ENCODE results near the gene ZNF428.

The ZNF428 gene

GRCh38 chr19:43574424-43575155 lies 44.8 kb downstream of the ZNF428 start:
- Histone ChIP-seq H3K9ac (ENCODE audit: low read length) (peak overlapping the region; percentile 96), H2AFZ (ENCODE audit: insufficient read depth, low read length, poor library complexity) (no peak overlapping the region), H3K4me3 (ENCODE audit: low read depth, low read length) (peak overlapping the region; percentile 98), H3K4me2 (ENCODE audit: low read length) (peak overlapping the region; percentile 87), H3K23ac (ENCODE audit: low read length) (no peak overlapping the region), H3K36me3 (ENCODE audit: control insufficient read depth in 1 of 2, insufficient read depth in 2 of 2, low read length in 2 of 2) (peaks cover 2 to 9% of the 10 kb centered on the region in 2 experiments), H2BK5ac (ENCODE audit: low read depth, low read length, poor library complexity) (no peak overlapping the region), H2BK12ac (ENCODE audit: low read length) (no peak overlapping the region), H2AK5ac (ENCODE audit: low read length) (peak overlapping the region; percentile 4), H3K4me1 (ENCODE audit: control insufficient read depth in 1 of 2, insufficient read depth in 2 of 2, low read length in 2 of 2) (peaks cover 3 to 10% of the 10 kb centered on the region in 2 experiments), H3K79me2 (ENCODE audit: control insufficient read depth, insufficient read depth, low read length, poor library complexity) (peaks cover 4% of the 10 kb centered on the region), H4K91ac (ENCODE audit: low read depth, low read length) (peak overlapping the region; percentile 54), H3K4ac (ENCODE audit: low read depth, low read length) (peak overlapping the region; percentile 54), H3K18ac (ENCODE audit: low read length) (peak overlapping the region; percentile 27), H4K8ac (ENCODE audit: low read depth, low read length) (peak overlapping the region; percentile 64), H4K12ac (ENCODE audit: low read depth, low read length) (peak overlapping the region; percentile 66), H3K79me1 (ENCODE audit: low read length) (peaks cover 4% of the 10 kb centered on the region), H3K9me3 (ENCODE audit: insufficient read depth, low read depth, low read length) (no peaks in the 10 kb centered on the region), H3K27ac (ENCODE audit: low read depth, low read length) (no peak overlapping the region), H2BK120ac (ENCODE audit: insufficient read depth, low read length, poor library complexity) (no peak overlapping the region), H3K14ac (ENCODE audit: low read length) (peak overlapping the region; percentile 36), H3K27me3 (ENCODE audit: insufficient read depth, low read length) (no peaks in the 10 kb centered on the region)
- DNase-seq, result no peak
- WGBS (ENCODE audit: extremely low coverage, insufficient coverage, insufficient read length), result no CpG with 5 or more reads among the region's 12 CpGs

DNA sequence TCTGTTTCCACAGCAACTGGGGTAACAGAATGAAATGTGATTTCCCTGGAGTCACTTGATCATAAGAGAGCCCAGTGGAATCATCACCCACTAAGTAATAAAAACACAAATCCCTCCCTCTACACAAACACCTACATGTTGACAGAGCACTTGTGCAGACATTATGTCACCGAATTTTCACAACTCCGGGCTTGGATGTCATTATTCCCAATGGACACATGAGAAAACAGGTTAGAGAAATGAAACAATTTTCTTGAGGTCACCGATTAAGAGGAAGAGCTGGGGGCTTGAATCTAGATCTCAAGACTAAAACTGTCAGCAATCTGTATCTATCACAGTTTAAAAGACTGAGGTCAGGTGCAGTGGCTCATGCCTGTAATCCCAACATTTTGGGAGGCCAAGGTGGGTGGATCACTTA lies 47.2 kb downstream of the ZNF428 start:
- Histone ChIP-seq H3K4ac (ENCODE audit: low read depth, low read length) (no peak overlapping the region), H2AK5ac (ENCODE audit: low read length) (no peak overlapping the region), H3K27ac (ENCODE audit: low read depth, low read length) (no peak overlapping the region), H3K4me3 (ENCODE audit: low read depth, low read length) (no peak overlapping the region), H3K4me1 (ENCODE audit: control insufficient read depth in 1 of 2, insufficient read depth in 2 of 2, low read length in 2 of 2) (peaks cover 3 to 10% of the 10 kb centered on the region in 2 experiments), H3K4me2 (ENCODE audit: low read length) (no peak overlapping the region), H2AFZ (ENCODE audit: insufficient read depth, low read length, poor library complexity) (no peak overlapping the region), H3K18ac (ENCODE audit: low read length) (no peak overlapping the region), H3K79me2 (ENCODE audit: control insufficient read depth, insufficient read depth, low read length, poor library complexity) (peaks cover 4% of the 10 kb centered on the region), H3K79me1 (ENCODE audit: low read length) (peaks cover 4% of the 10 kb centered on the region), H3K14ac (ENCODE audit: low read length) (no peak overlapping the region), H4K8ac (ENCODE audit: low read depth, low read length) (no peak overlapping the region), H3K23ac (ENCODE audit: low read length) (no peak overlapping the region), H4K12ac (ENCODE audit: low read depth, low read length) (no peak overlapping the region), H3K36me3 (ENCODE audit: control insufficient read depth in 1 of 2, insufficient read depth in 2 of 2, low read length in 2 of 2) (peaks cover 2 to 9% of the 10 kb centered on the region in 2 experiments), H3K9me3 (ENCODE audit: insufficient read depth, low read depth, low read length) (no peaks in the 10 kb centered on the region), H3K27me3 (ENCODE audit: insufficient read depth, low read length) (no peaks in the 10 kb centered on the region), H3K9ac (ENCODE audit: low read length) (no peak overlapping the region), H2BK5ac (ENCODE audit: low read depth, low read length, poor library complexity) (no peak overlapping the region), H2BK120ac (ENCODE audit: insufficient read depth, low read length, poor library complexity) (no peak overlapping the region), H2BK12ac (ENCODE audit: low read length) (no peak overlapping the region), H4K91ac (ENCODE audit: low read depth, low read length) (no peak overlapping the region)
- no peak for DNase-seq
- WGBS (ENCODE audit: extremely low coverage, insufficient coverage, insufficient read length), result no CpG with 5 or more reads among the region's 3 CpGs

- H3K4me2 ChIP-seq (ENCODE audit: low read length), result no peak overlapping the region
- no CpG with 5 or more reads among the region's 5 CpGs for WGBS (ENCODE audit: extremely low coverage, insufficient coverage, insufficient read length)
- H3K23ac ChIP-seq (ENCODE audit: low read length), result no peak overlapping the region
- H3K27ac ChIP-seq (ENCODE audit: low read depth, low read length), result no peak overlapping the region
- no peak overlapping the region for H3K9ac ChIP-seq (ENCODE audit: low read length)
- H3K4me1 ChIP-seq (ENCODE audit: control insufficient read depth in 1 of 2, insufficient read depth in 2 of 2, low read length in 2 of 2), result peaks cover 0 to 6% of the 10 kb centered on the region in 2 experiments
- H2AK5ac ChIP-seq (ENCODE audit: low read length), result no peak overlapping the region
- H2BK5ac ChIP-seq (ENCODE audit: low read depth, low read length, poor library complexity), result no peak overlapping the region
- DNase-seq, result peak; percentile 15 to 19
- H3K27me3 ChIP-seq (ENCODE audit: insufficient read depth, low read length), result no peaks in the 10 kb centered on the region
- H2BK12ac ChIP-seq (ENCODE audit: low read length), result no peak overlapping the region
- H4K12ac ChIP-seq (ENCODE audit: low read depth, low read length), result no peak overlapping the region
- H3K18ac ChIP-seq (ENCODE audit: low read length), result no peak overlapping the region
- no peak overlapping the region for H3K4me3 ChIP-seq (ENCODE audit: low read depth, low read length)
- H4K8ac ChIP-seq (ENCODE audit: low read depth, low read length), result no peak overlapping the region
- H4K91ac ChIP-seq (ENCODE audit: low read depth, low read length), result no peak overlapping the region
- H2AFZ ChIP-seq (ENCODE audit: insufficient read depth, low read length, poor library complexity), result no peak overlapping the region
- no peak overlapping the region for H3K4ac ChIP-seq (ENCODE audit: low read depth, low read length)
- no peak overlapping the region for H2BK120ac ChIP-seq (ENCODE audit: insufficient read depth, low read length, poor library complexity)
- H3K79me2 ChIP-seq (ENCODE audit: control insufficient read depth, insufficient read depth, low read length, poor library complexity), result peaks cover 4% of the 10 kb centered on the region
- H3K36me3 ChIP-seq (ENCODE audit: control insufficient read depth in 1 of 2, insufficient read depth in 2 of 2, low read length in 2 of 2), result peaks cover 2 to 9% of the 10 kb centered on the region in 2 experiments
- H3K79me1 ChIP-seq (ENCODE audit: low read length), result peaks cover 2% of the 10 kb centered on the region
- H3K9me3 ChIP-seq (ENCODE audit: insufficient read depth, low read depth, low read length), result no peaks in the 10 kb centered on the region
- H3K14ac ChIP-seq (ENCODE audit: low read length), result no peak overlapping the region
These were observed 49.1 kb downstream of the ZNF428 start for GRCh38 chr19:43570174-43570791.

GRCh38 chr19:43569657-43570056 lies 49.8 kb downstream of the ZNF428 start:
- H3K4ac ChIP-seq (ENCODE audit: low read depth, low read length), result no peak overlapping the region
- no peak overlapping the region for H2BK12ac ChIP-seq (ENCODE audit: low read length)
- no peak overlapping the region for H2BK5ac ChIP-seq (ENCODE audit: low read depth, low read length, poor library complexity)
- DNase-seq, result no peak
- no peak overlapping the region for H4K12ac ChIP-seq (ENCODE audit: low read depth, low read length)
- H3K9ac ChIP-seq (ENCODE audit: low read length), result no peak overlapping the region
- no peaks in the 10 kb centered on the region for H3K27me3 ChIP-seq (ENCODE audit: insufficient read depth, low read length)
- peaks cover 2 to 9% of the 10 kb centered on the region in 2 experiments for H3K36me3 ChIP-seq (ENCODE audit: control insufficient read depth in 1 of 2, insufficient read depth in 2 of 2, low read length in 2 of 2)
- H3K9me3 ChIP-seq (ENCODE audit: insufficient read depth, low read depth, low read length), result no peaks in the 10 kb centered on the region
- H3K79me2 ChIP-seq (ENCODE audit: control insufficient read depth, insufficient read depth, low read length, poor library complexity), result no peaks in the 10 kb centered on the region
- no peak overlapping the region for H2BK120ac ChIP-seq (ENCODE audit: insufficient read depth, low read length, poor library complexity)
- peaks cover 0 to 4% of the 10 kb centered on the region in 2 experiments for H3K4me1 ChIP-seq (ENCODE audit: control insufficient read depth in 1 of 2, insufficient read depth in 2 of 2, low read length in 2 of 2)
- H4K8ac ChIP-seq (ENCODE audit: low read depth, low read length), result no peak overlapping the region
- H2AFZ ChIP-seq (ENCODE audit: insufficient read depth, low read length, poor library complexity), result no peak overlapping the region
- H2AK5ac ChIP-seq (ENCODE audit: low read length), result no peak overlapping the region
- H3K23ac ChIP-seq (ENCODE audit: low read length), result no peak overlapping the region
- no peak overlapping the region for H3K27ac ChIP-seq (ENCODE audit: low read depth, low read length)
- no peak overlapping the region for H4K91ac ChIP-seq (ENCODE audit: low read depth, low read length)
- H3K4me3 ChIP-seq (ENCODE audit: low read depth, low read length), result no peak overlapping the region
- no peaks in the 10 kb centered on the region for H3K79me1 ChIP-seq (ENCODE audit: low read length)
- no CpG with 5 or more reads among the region's 5 CpGs for WGBS (ENCODE audit: extremely low coverage, insufficient coverage, insufficient read length)
- H3K4me2 ChIP-seq (ENCODE audit: low read length), result no peak overlapping the region
- H3K18ac ChIP-seq (ENCODE audit: low read length), result no peak overlapping the region
- no peak overlapping the region for H3K14ac ChIP-seq (ENCODE audit: low read length)

Measured in trophoblast cell (in vitro differentiated cells and primary cell).